Panc1 (cell line): ENCODE data around the gene EXOSC3.

Experiments
- CTCF ChIP-seq: fragments of 450-650 bp; IDR thresholded peaks from 2 replicates; pipeline ENCODE4 v1.5.1; 2017; ENCODE audit warnings: mild to moderate bottlenecking
- POLR2AphosphoS5 ChIP-seq: IDR thresholded peaks from 2 replicates; pipeline ENCODE4 v1.6.1; 2012; ENCODE audit warnings: mild to moderate bottlenecking, low read depth, low read length, moderate library complexity
- SIN3A ChIP-seq: IDR thresholded peaks from 2 replicates; pipeline ENCODE4 v1.6.1; 2012; ENCODE audit warnings: low read depth, mild to moderate bottlenecking, low read length, moderate library complexity, borderline replicate concordance; ENCODE audit not compliant: insufficient read depth
- TCF7L2 ChIP-seq: IDR thresholded peaks from 2 replicates; pipeline ENCODE4 v1.6.1; 2011; ENCODE audit warnings: mild to moderate bottlenecking, low read depth, low read length, inconsistent platforms
- TF ChIP-seq, protein P1 (sequence below), 2 experiments: IDR thresholded peaks; 2 replicates each; pipeline ENCODE4 v1.6.1; 2011 to 2012; ENCODE audit warnings: low read depth in 2 of 2, control low read depth in 1 of 2, low read length in 1 of 2, mild to moderate bottlenecking in 1 of 2, moderate library complexity in 1 of 2; ENCODE audit not compliant: insufficient read depth in 1 of 2

GRCh38 chr9:37747271-37747753 lies 37.6 kb downstream of the EXOSC3 start:
- TF ChIP-seq CTCF (no peak), POLR2AphosphoS5 (no peak), TCF7L2 (no peak), SIN3A (no peak)
- TF ChIP-seq, protein P1, sequence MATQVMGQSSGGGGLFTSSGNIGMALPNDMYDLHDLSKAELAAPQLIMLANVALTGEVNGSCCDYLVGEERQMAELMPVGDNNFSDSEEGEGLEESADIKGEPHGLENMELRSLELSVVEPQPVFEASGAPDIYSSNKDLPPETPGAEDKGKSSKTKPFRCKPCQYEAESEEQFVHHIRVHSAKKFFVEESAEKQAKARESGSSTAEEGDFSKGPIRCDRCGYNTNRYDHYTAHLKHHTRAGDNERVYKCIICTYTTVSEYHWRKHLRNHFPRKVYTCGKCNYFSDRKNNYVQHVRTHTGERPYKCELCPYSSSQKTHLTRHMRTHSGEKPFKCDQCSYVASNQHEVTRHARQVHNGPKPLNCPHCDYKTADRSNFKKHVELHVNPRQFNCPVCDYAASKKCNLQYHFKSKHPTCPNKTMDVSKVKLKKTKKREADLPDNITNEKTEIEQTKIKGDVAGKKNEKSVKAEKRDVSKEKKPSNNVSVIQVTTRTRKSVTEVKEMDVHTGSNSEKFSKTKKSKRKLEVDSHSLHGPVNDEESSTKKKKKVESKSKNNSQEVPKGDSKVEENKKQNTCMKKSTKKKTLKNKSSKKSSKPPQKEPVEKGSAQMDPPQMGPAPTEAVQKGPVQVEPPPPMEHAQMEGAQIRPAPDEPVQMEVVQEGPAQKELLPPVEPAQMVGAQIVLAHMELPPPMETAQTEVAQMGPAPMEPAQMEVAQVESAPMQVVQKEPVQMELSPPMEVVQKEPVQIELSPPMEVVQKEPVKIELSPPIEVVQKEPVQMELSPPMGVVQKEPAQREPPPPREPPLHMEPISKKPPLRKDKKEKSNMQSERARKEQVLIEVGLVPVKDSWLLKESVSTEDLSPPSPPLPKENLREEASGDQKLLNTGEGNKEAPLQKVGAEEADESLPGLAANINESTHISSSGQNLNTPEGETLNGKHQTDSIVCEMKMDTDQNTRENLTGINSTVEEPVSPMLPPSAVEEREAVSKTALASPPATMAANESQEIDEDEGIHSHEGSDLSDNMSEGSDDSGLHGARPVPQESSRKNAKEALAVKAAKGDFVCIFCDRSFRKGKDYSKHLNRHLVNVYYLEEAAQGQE (IDR thresholded peaks at IDR 0.05; ENCODE audit: insufficient read depth in 1 of 2, low read depth in 2 of 2, low read length in 1 of 2), result no peak
